HEK293T (cell line): ENCODE measurements around the gene PARVA.

Source experiments
- HDGF ChIP-seq: fragments of 450-650 bp; IDR thresholded peaks from 2 replicates; pipeline ENCODE4 v1.6.1; 2017; ENCODE audit warnings: antibody characterized with exemption, borderline replicate concordance
- L3MBTL2 ChIP-seq: fragments of 450-650 bp; conservative IDR thresholded peaks from 2 replicates; pipeline ENCODE4 v1.6.1; 2016; ENCODE audit warnings: mild to moderate bottlenecking
- SUZ12 ChIP-seq: fragments of 450-650 bp; IDR thresholded peaks from 2 replicates; pipeline ENCODE4 v1.6.1; 2016; ENCODE audit warnings: mild to moderate bottlenecking

GRCh38 chr11:12456651-12457579 lies 79.5 kb downstream of the PARVA start:
- TF ChIP-seq HDGF (no peak), L3MBTL2 (no peak), SUZ12 (no peak)
